ENCODE results near the gene BANK1. TPM values are rescaled to one million over a fixed set of nuclear protein-coding genes. Genes with fewer than 3 reads are reported as not detected.

Gene BANK1
- total RNA-seq, result 10 to 100 TPM; 10.9 to 13.4 TPM
- under 1 TPM in 2 of 3 donors, not detected in 1; 0.40 to 0.58 TPM for polyA plus RNA-seq
- total RNA-seq, result 0 to 0.17 (median 0) reads per million in 6 experiments

DNA sequence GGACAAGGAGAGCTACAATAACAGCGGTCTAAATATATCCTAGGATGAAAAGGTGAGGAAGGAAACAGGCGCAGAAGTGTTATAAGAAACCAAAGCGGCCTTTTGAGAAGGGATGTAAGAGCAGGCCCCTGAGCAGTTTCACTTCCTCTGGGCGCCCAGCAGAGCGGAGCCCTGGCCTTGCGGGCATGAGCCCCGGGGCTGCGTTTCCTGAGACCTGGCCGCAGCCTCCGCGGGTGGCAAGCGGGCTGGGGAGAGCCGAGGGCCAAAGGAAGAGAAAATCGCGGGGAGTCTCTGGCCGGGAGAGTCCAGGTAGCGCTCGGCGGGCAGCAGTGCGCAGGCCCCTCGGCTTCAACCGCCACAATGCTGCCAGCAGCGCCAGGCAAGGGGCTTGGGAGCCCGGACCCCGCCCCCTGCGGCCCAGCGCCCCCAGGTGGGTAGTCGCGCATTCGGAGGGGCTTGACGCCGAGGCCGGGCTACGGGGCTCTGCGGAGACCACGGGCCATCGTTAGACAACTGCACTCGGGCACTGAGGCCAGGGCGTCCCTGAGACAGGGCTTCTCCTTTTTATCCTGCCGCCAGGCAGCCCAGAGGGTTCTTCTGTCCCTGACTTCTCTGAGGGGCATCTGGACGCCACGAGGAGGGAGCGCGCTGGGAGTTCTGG, at the start of gene BANK1:
Gene BANK1 (plus strand): TSS at position 210 of the 661 bp plus-strand sequence. CDS start 151 bp downstream, at position 361.
- peak in 9 of 10 donors; percentile 8 to 71 (median 27) for DNase-seq
- Mint-ChIP-seq H3K27me3 (peaks cover 9 to 61% (median 16%) of the 10 kb centered on the region in 5 donors), H3K9me3 (peaks cover 0 to 11% (median 4%) of the 10 kb centered on the region in 9 donors), H3K27ac (peak within 1 kb of the TSS in 7 of 10 donors; percentile 8 to 77 (median 34)), H3K4me1 (peaks cover 2 to 28% (median 8%) of the 10 kb centered on the region in 4 donors), H3K4me3 (peak within 1 kb of the TSS; percentile 67 to 89 (median 82)), H3K36me3 (peaks cover 0 to 6% (median 5%) of the 10 kb centered on the region in 3 donors)
- POLR2A ChIA-PET, result no interaction called here
- ATAC-seq, result peak; percentile 85 to 93

DNA sequence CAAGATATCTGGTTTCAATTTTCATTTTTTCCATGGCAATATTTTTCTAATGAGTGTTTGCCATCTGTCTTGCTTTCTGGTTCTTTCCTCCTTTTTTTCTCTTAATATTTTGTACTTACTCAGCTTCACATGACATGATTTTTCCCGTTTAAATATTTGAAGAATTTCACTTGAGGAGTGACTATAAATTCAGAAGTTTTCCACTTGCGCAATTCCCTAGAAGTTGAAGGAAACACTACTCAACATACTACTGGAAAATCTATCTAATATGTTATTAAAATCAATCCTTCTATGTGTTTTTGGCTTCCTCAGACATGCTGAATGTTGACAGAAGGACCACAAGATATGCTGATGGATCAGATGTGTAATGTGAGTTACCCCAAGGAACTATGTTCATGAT, 36.8 kb upstream of the BANK1 start:
- H3K27me3 Mint-ChIP-seq, result peaks cover 0 to 3% (median 0%) of the 10 kb centered on the region in 5 donors
- H3K36me3 Mint-ChIP-seq, result no peaks in the 10 kb centered on the region

GRCh38 chr4:101756181-101756580, 34.3 kb upstream of the BANK1 start:
- H3K36me3 Mint-ChIP-seq, result no peaks in the 10 kb centered on the region
- ATAC-seq (no peak), DNase-seq (no peak)
- no peaks in the 10 kb centered on the region for H3K4me1 Mint-ChIP-seq
- H3K27ac Mint-ChIP-seq, result no peak overlapping the region
- no peaks in the 10 kb centered on the region for H3K9me3 Mint-ChIP-seq
- H3K4me3 Mint-ChIP-seq, result no peak overlapping the region
- POLR2A ChIA-PET, result no interaction called here
- H3K27me3 Mint-ChIP-seq, result peaks cover 0 to 3% (median 0%) of the 10 kb centered on the region in 5 donors

More for the DNA sequence above, 36.8 kb upstream of the BANK1 start:
- H3K4me1 Mint-ChIP-seq, result no peaks in the 10 kb centered on the region
- DNase-seq (no peak), ATAC-seq (no peak)
- H3K4me3 Mint-ChIP-seq, result no peak overlapping the region
- H3K9me3 Mint-ChIP-seq, result no peaks in the 10 kb centered on the region
- POLR2A ChIA-PET, result no interaction called here
- no peak overlapping the region for H3K27ac Mint-ChIP-seq

- H3K4me3 Mint-ChIP-seq, result no peak overlapping the region
- POLR2A ChIA-PET, result no interaction called here
- H3K9me3 Mint-ChIP-seq, result peaks cover 0 to 10% (median 1%) of the 10 kb centered on the region in 9 donors
- peaks cover 0 to 5% (median 2%) of the 10 kb centered on the region in 5 donors for H3K27me3 Mint-ChIP-seq
- no peaks in the 10 kb centered on the region for H3K36me3 Mint-ChIP-seq
- DNase-seq, result no peak
- no peak for ATAC-seq
- H3K4me1 Mint-ChIP-seq, result no peaks in the 10 kb centered on the region
- H3K27ac Mint-ChIP-seq, result no peak overlapping the region
Measured at GRCh38 chr4:101761405-101761804, 29.1 kb upstream of the BANK1 start.

GRCh38 chr4:101762025-101762424, 28.5 kb upstream of the BANK1 start:
- peaks cover 0 to 10% (median 4%) of the 10 kb centered on the region in 9 donors for H3K9me3 Mint-ChIP-seq
- H3K36me3 Mint-ChIP-seq, result no peaks in the 10 kb centered on the region
- peaks cover 0 to 6% (median 2%) of the 10 kb centered on the region in 5 donors for H3K27me3 Mint-ChIP-seq
- H3K4me1 Mint-ChIP-seq, result no peaks in the 10 kb centered on the region
- no peak overlapping the region for H3K4me3 Mint-ChIP-seq
- no peak overlapping the region for H3K27ac Mint-ChIP-seq
- no peak for DNase-seq
- POLR2A ChIA-PET, result no interaction called here
- ATAC-seq, result no peak

DNA sequence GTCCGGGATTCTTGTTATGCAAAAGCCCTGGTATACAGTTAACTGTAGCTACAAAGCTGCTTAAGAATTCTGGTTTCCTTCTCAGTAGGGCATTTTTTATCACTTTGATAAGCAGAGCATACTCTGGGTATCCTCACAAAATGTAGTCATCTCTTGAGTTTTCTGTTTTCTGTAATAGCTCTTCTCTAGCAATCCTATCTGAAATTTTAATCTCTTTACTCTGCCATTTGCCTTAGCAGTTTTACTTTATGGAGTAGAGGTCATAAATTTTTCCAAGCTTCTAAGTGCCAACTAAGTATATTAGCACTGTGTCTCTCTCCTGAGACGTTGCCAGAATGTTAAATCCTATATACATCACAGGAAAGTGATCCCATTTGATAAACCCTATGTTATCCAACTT, 28.0 kb upstream of the BANK1 start:
- DNase-seq (no peak), ATAC-seq (no peak)
- POLR2A ChIA-PET, result no interaction called here
- H3K27ac Mint-ChIP-seq, result no peak overlapping the region
- H3K9me3 Mint-ChIP-seq, result peaks cover 0 to 10% (median 5%) of the 10 kb centered on the region in 9 donors
- H3K36me3 Mint-ChIP-seq, result no peaks in the 10 kb centered on the region
- H3K4me1 Mint-ChIP-seq, result no peaks in the 10 kb centered on the region
- peaks cover 0 to 8% (median 2%) of the 10 kb centered on the region in 5 donors for H3K27me3 Mint-ChIP-seq
- H3K4me3 Mint-ChIP-seq, result no peak overlapping the region

DNA sequence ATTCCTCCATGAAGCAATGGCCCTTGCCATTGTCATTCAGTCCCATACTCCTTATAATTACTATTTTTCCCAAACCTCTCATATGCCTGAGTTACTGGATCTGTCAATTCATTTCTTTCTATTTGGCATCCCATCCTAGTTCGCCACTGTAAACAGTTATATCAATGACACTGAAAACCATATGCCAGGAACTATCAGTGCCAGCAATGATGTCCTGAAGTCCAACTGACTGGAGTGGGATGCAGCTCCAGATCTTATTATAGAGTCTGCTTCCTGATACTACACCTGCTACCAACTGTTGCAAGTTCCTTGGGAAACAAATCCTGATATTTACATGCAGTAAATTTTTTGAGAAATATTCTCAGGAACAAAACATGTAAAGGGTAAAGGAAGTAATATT, 27.0 kb upstream of the BANK1 start:
- no peak for DNase-seq
- no peak for ATAC-seq
- POLR2A ChIA-PET, result no interaction called here
- H3K27ac Mint-ChIP-seq, result no peak overlapping the region
- peaks cover 0 to 13% (median 5%) of the 10 kb centered on the region in 9 donors for H3K9me3 Mint-ChIP-seq
- peaks cover 0 to 8% (median 2%) of the 10 kb centered on the region in 5 donors for H3K27me3 Mint-ChIP-seq
- H3K4me3 Mint-ChIP-seq, result no peak overlapping the region
- H3K36me3 Mint-ChIP-seq, result no peaks in the 10 kb centered on the region
- H3K4me1 Mint-ChIP-seq, result no peaks in the 10 kb centered on the region

DNA sequence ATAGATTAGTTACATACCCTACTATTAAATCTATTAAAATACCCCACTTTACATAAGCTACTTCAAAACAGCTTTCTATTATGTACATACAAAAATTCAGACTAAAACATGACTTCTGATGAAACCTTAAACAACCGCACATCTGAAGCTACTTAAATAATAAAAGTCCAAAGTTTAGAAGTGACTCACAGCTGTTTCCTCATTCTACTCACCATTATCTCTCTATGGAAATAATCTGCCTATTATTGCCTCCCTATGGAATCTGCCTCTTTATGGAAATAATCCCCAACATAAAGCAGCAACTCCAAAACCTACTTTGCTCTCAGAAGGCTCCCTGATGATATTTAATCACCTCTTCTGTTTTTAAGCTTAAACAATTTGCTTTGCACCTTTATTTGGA, 15.7 kb upstream of the BANK1 start:
- no peak for ATAC-seq
- peaks cover 6 to 39% (median 15%) of the 10 kb centered on the region in 9 donors for H3K9me3 Mint-ChIP-seq
- peaks cover 0 to 39% (median 8%) of the 10 kb centered on the region in 5 donors for H3K27me3 Mint-ChIP-seq
- DNase-seq, result no peak
- H3K36me3 Mint-ChIP-seq, result peaks cover 0 to 29% (median 7%) of the 10 kb centered on the region in 3 donors
- POLR2A ChIA-PET, result no interaction called here
- no peak overlapping the region for H3K27ac Mint-ChIP-seq
- H3K4me3 Mint-ChIP-seq, result no peak overlapping the region
- no peaks in the 10 kb centered on the region for H3K4me1 Mint-ChIP-seq

GRCh38 chr4:101777431-101777830, 13.1 kb upstream of the BANK1 start:
- ATAC-seq (no peak), DNase-seq (no peak)
- POLR2A ChIA-PET, result no interaction called here
- H3K4me1 Mint-ChIP-seq, result no peaks in the 10 kb centered on the region
- peaks cover 0 to 12% (median 4%) of the 10 kb centered on the region in 9 donors for H3K9me3 Mint-ChIP-seq
- H3K4me3 Mint-ChIP-seq, result no peak overlapping the region
- no peak overlapping the region for H3K27ac Mint-ChIP-seq
- H3K36me3 Mint-ChIP-seq, result peaks cover 0 to 4% (median 2%) of the 10 kb centered on the region in 3 donors
- peaks cover 0 to 31% (median 4%) of the 10 kb centered on the region in 5 donors for H3K27me3 Mint-ChIP-seq

- peaks cover 0 to 31% (median 0%) of the 10 kb centered on the region in 5 donors for H3K27me3 Mint-ChIP-seq
- H3K9me3 Mint-ChIP-seq, result no peaks in the 10 kb centered on the region
- DNase-seq, result no peak
- ATAC-seq, result no peak
- H3K36me3 Mint-ChIP-seq, result no peaks in the 10 kb centered on the region
- no peak overlapping the region for H3K4me3 Mint-ChIP-seq
- no peak overlapping the region for H3K27ac Mint-ChIP-seq
- POLR2A ChIA-PET, result no interaction called here
- no peaks in the 10 kb centered on the region for H3K4me1 Mint-ChIP-seq
Measured at GRCh38 chr4:101780284-101780683, 10.2 kb upstream of the BANK1 start.

GRCh38 chr4:101782546-101782945, 8.0 kb upstream of the BANK1 start:
- ATAC-seq (no peak), DNase-seq (no peak)
- Mint-ChIP-seq H3K4me1 (no peaks in the 10 kb centered on the region), H3K27me3 (peaks cover 0 to 33% (median 4%) of the 10 kb centered on the region in 5 donors), H3K36me3 (peaks cover 0 to 6% (median 5%) of the 10 kb centered on the region in 3 donors), H3K4me3 (no peak overlapping the region), H3K27ac (no peak overlapping the region), H3K9me3 (peaks cover 0 to 11% (median 4%) of the 10 kb centered on the region in 9 donors)
- POLR2A ChIA-PET, result no interaction called here

DNA sequence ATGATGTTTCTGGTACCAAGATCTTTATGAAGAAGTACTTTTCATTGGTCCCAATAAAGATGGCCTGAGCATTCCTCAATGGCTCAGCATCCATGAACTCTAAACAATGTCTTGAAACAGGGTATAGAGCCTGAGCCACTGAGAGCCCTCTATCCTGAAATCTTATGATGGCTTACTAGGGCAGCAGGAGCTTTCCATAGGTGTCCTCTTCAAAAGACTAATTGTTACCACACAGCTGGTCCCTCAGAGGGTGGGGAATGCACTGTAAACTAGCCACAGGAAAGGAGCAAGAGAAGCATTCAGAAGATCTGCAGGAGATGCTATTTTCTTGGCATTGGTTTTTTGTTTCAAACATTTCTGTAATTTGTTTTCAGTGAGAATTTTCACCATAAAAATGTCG, 5.6 kb upstream of the BANK1 start:
- Mint-ChIP-seq H3K36me3 (peaks cover 0 to 6% (median 5%) of the 10 kb centered on the region in 3 donors), H3K4me3 (no peak overlapping the region), H3K27me3 (peaks cover 2 to 40% (median 4%) of the 10 kb centered on the region in 5 donors), H3K4me1 (peaks cover 0 to 5% (median under 1%) of the 10 kb centered on the region in 4 donors), H3K27ac (no peak overlapping the region), H3K9me3 (peaks cover 0 to 11% (median 4%) of the 10 kb centered on the region in 9 donors)
- POLR2A ChIA-PET, result no interaction called here
- no peak for ATAC-seq
- no peak for DNase-seq

DNA sequence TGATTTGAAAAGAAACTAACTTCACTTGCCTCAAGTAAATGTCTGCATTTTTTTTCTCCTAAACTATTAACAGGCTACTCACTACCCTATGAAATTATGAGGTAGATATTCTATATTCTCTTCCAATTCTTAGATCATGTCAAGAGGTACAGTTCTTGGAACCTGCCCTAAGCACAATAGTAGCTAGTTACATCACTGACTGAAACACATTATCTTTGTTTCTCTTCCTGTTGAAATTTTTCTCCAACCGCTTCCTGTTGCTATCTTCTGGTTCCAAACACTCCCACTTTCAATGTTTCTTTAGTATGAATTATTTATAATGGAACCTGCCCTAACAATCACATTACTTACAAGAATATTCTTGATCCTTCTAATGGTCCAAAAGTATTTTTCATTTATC, 5.0 kb upstream of the BANK1 start:
- H3K27me3 Mint-ChIP-seq, result peaks cover 2 to 45% (median 5%) of the 10 kb centered on the region in 5 donors
- H3K4me1 Mint-ChIP-seq, result peaks cover 2 to 9% (median 4%) of the 10 kb centered on the region in 4 donors
- POLR2A ChIA-PET, result no interaction called here
- peaks cover 0 to 6% (median 5%) of the 10 kb centered on the region in 3 donors for H3K36me3 Mint-ChIP-seq
- DNase-seq, result no peak
- no peak for ATAC-seq
- no peak overlapping the region for H3K27ac Mint-ChIP-seq
- peaks cover 0 to 11% (median 4%) of the 10 kb centered on the region in 9 donors for H3K9me3 Mint-ChIP-seq
- H3K4me3 Mint-ChIP-seq, result no peak overlapping the region
